Panc1 (cell line): ENCODE results near the gene MATN4. TPM values are rescaled to one million over a fixed set of nuclear protein-coding genes. Genes with fewer than 3 reads are reported as not detected.

Experiments
- ATAC-seq: fragments of 200-7000 bp; cut with Tn5 transposase; 2 replicates; pipeline ENCODE4 v1.9.1; 2020; ENCODE audit warnings: mild to moderate bottlenecking, moderate library complexity
- BruUV-seq: library from RNA; stranded (reverse); fragments of 400-500 nt; replicated peaks from 2 replicates; lab custom pipeline; 2021; lab: Mats Ljungman, UMichigan
- CTCF ChIA-PET: fragments of 300-600 bp; sonication (Branson Sonifier 250); formaldehyde crosslinking; loops from one replicate; lab custom pipeline; 2022; ENCODE audit warnings: antibody characterized with exemption; lab: Charles Lee
- POLR2A ChIA-PET: fragments of 300-600 bp; sonication (Branson Sonifier 250); formaldehyde crosslinking; loops from one replicate; lab custom pipeline; 2022; ENCODE audit warnings: antibody characterized with exemption; lab: Charles Lee
- DNase-seq: peaks from one replicate; pipeline ENCODE4 v3.0.0-alpha.2; 2010; ENCODE audit warnings: low read depth, low spot score
- H3K27ac ChIP-seq: 2 replicates; pipeline ENCODE4 v1.5.1; 2011; ENCODE audit warnings: mild to moderate bottlenecking, low read length, inconsistent platforms
- H3K27me3 ChIP-seq: fragments of 200-500 bp; sonication (Bioruptor generic); 2 replicates; pipeline ENCODE4 v1.6.0; 2014; ENCODE audit warnings: low read length, inconsistent platforms; ENCODE audit not compliant: control insufficient read depth, insufficient read depth
- H3K36me3 ChIP-seq: fragments of 200-500 bp; sonication (Bioruptor generic); 2 replicates; pipeline ENCODE4 v1.5.1; 2014; ENCODE audit warnings: inconsistent platforms, mild to moderate bottlenecking, low read length, moderate library complexity; ENCODE audit not compliant: control insufficient read depth, insufficient read depth
- H3K4me1 ChIP-seq: 2 replicates; pipeline ENCODE4 v1.5.1; 2011; ENCODE audit warnings: inconsistent platforms, mild to moderate bottlenecking, low read length, moderate library complexity; ENCODE audit not compliant: control insufficient read depth, insufficient read depth
- H3K4me3 ChIP-seq, 2 experiments: 2 replicates each; pipeline ENCODE4 v1.5.1; 2011 to 2012; ENCODE audit warnings: low read depth in 2 of 2, low read length in 2 of 2, mild to moderate bottlenecking in 2 of 2, inconsistent platforms in 1 of 2, moderate library complexity in 1 of 2
- H3K9me3 ChIP-seq: fragments of 200-500 bp; sonication (Bioruptor generic); 2 replicates; pipeline ENCODE4 v1.5.1; 2014; ENCODE audit warnings: low read depth, mild to moderate bottlenecking, inconsistent platforms, low read length, moderate library complexity; ENCODE audit not compliant: control insufficient read depth, insufficient read depth
- CTCF ChIP-seq: fragments of 450-650 bp; IDR thresholded peaks from 2 replicates; pipeline ENCODE4 v1.5.1; 2017; ENCODE audit warnings: mild to moderate bottlenecking
- POLR2AphosphoS5 ChIP-seq: IDR thresholded peaks from 2 replicates; pipeline ENCODE4 v1.6.1; 2012; ENCODE audit warnings: mild to moderate bottlenecking, low read depth, low read length, moderate library complexity
- REST ChIP-seq, 2 experiments: IDR thresholded peaks; 2 replicates each; pipeline ENCODE4 v1.6.1; 2011 to 2012; ENCODE audit warnings: low read depth in 2 of 2, control low read depth in 1 of 2, low read length in 1 of 2, mild to moderate bottlenecking in 1 of 2, moderate library complexity in 1 of 2; ENCODE audit not compliant: insufficient read depth in 1 of 2
- SIN3A ChIP-seq: IDR thresholded peaks from 2 replicates; pipeline ENCODE4 v1.6.1; 2012; ENCODE audit warnings: low read depth, mild to moderate bottlenecking, low read length, moderate library complexity, borderline replicate concordance; ENCODE audit not compliant: insufficient read depth
- TCF7L2 ChIP-seq: IDR thresholded peaks from 2 replicates; pipeline ENCODE4 v1.6.1; 2011; ENCODE audit warnings: mild to moderate bottlenecking, low read depth, low read length, inconsistent platforms
- in situ Hi-C: cut with HindIII; loops from 2 replicates; pipeline ENCODE4 v1.10.0; 2016; ENCODE audit warnings: low sequenced_read_pairs, low pct_unique_long_range_greater_than_20kb
- intact Hi-C: fragments of 100-400 bp; cut with micrococcal nuclease; formaldehyde crosslinking; loops from one replicate; pipeline ENCODE4 v1.10.0; 2022; ENCODE audit not compliant: unreplicated experiment
- total RNA-seq: library from RNA; stranded (reverse); gene quantifications from one replicate; pipeline ENCODE4 v1.2.1, GENCODE V29; 2021; ENCODE audit not compliant: unreplicated experiment

MATN4 gene
- total RNA-seq, 1 experiment from 2014 or later: 0.15 TPM

GRCh38 chr20:45247865-45248264 is 60.2 kb downstream of the MATN4 start:
- in situ Hi-C loops: no loop called here

GRCh38 chr20:45246109-45246508 is 62.0 kb downstream of the MATN4 start:
- no peak for ATAC-seq
- Histone ChIP-seq H3K4me3 (no peak overlapping the region), H3K4me1 (no peaks in the 10 kb centered on the region), H3K9me3 (no peaks in the 10 kb centered on the region), H3K27me3 (peaks cover 62% of the 10 kb centered on the region), H3K36me3 (no peaks in the 10 kb centered on the region), H3K27ac (no peak overlapping the region)
- ChIA-PET CTCF (no interaction called here), POLR2A (no interaction called here)
- TF ChIP-seq POLR2AphosphoS5 (no peak), SIN3A (no peak), TCF7L2 (no peak), CTCF (no peak), REST (IDR thresholded peaks at IDR 0.05; ENCODE audit: insufficient read depth in 1 of 2, low read depth in 2 of 2, low read length in 1 of 2) (no peak)
- intact Hi-C loops (no loop called here), in situ Hi-C loops (no loop called here)
- DNase-seq: no peak
- BruUV-seq: no TSS peak

More at GRCh38 chr20:45247865-45248264, 60.2 kb downstream of the MATN4 start:
- TF ChIP-seq TCF7L2 (no peak), CTCF (no peak)
- DNase-seq (no peak), ATAC-seq (no peak)
- H3K9me3 ChIP-seq: no peaks in the 10 kb centered on the region
- ChIA-PET POLR2A (no interaction called here), CTCF (no interaction called here)
- H3K4me3 ChIP-seq: no peak overlapping the region
- no peak overlapping the region for H3K27ac ChIP-seq
- no peaks in the 10 kb centered on the region for H3K36me3 ChIP-seq
- BruUV-seq: no TSS peak
- H3K27me3 ChIP-seq: peaks cover 56% of the 10 kb centered on the region
- H3K4me1 ChIP-seq: no peaks in the 10 kb centered on the region
- intact Hi-C loops: no loop called here

Other genes starting within 250 kb of the MATN4 start
- not detected for gene KCNS1, start 207.2 kb downstream of the MATN4 start, total RNA-seq
- gene WFDC5, start 193.1 kb downstream of the MATN4 start, total RNA-seq: not detected
- gene WFDC12, start 183.8 kb downstream of the MATN4 start, total RNA-seq: not detected
- not detected for gene PI3, start 133.4 kb downstream of the MATN4 start, total RNA-seq
- not detected for gene SEMG1, start 101.3 kb downstream of the MATN4 start, total RNA-seq
- gene SEMG2, start 86.9 kb downstream of the MATN4 start, total RNA-seq: not detected
- 0.74 TPM for gene SLPI, start 53.7 kb downstream of the MATN4 start, total RNA-seq
- 0.18 TPM for gene RBPJL, start 1.5 kb downstream of the MATN4 start, total RNA-seq
- gene SDC4, start 40.1 kb upstream of the MATN4 start, total RNA-seq: 93.3 TPM
- gene SYS1, start 54.9 kb upstream of the MATN4 start, total RNA-seq: 29.1 TPM
- not detected for gene TP53TG5, start 70.0 kb upstream of the MATN4 start, total RNA-seq
- gene DBNDD2, start 100.0 kb upstream of the MATN4 start, total RNA-seq: 55.4 TPM
- 108 TPM for gene PIGT, start 107.8 kb upstream of the MATN4 start, total RNA-seq
- gene WFDC2, start 161.5 kb upstream of the MATN4 start, total RNA-seq: 1.6 TPM
- gene SPINT3, start 207.3 kb upstream of the MATN4 start, total RNA-seq: not detected
- gene WFDC6, start 231.2 kb upstream of the MATN4 start, total RNA-seq: not detected
- not detected for gene EPPIN, start 239.1 kb upstream of the MATN4 start, total RNA-seq